ENCODE measurements around the gene PPP1R3F.

Gene PPP1R3F

GRCh38 chrX:49269767-49270248 lies at the start of gene PPP1R3F:
Gene PPP1R3F (plus strand): TSS chrX:49269793. CDS start chrX:49269870, 77 bp downstream.
- DNase-seq (ENCODE audit: extremely low spot score), result peak; percentile 39
- ChIA-PET CTCF (interaction anchor here (1.5 kb wide), 1 partner anchor 77 kb away, joined by 5 read pairs; no protein-coding TSS in a partner anchor), POLR2A (interaction anchor here (0.9 kb wide), 1 partner anchor 13 kb away, joined by 3 read pairs; no protein-coding TSS in a partner anchor)
- TF ChIP-seq, protein P1, sequence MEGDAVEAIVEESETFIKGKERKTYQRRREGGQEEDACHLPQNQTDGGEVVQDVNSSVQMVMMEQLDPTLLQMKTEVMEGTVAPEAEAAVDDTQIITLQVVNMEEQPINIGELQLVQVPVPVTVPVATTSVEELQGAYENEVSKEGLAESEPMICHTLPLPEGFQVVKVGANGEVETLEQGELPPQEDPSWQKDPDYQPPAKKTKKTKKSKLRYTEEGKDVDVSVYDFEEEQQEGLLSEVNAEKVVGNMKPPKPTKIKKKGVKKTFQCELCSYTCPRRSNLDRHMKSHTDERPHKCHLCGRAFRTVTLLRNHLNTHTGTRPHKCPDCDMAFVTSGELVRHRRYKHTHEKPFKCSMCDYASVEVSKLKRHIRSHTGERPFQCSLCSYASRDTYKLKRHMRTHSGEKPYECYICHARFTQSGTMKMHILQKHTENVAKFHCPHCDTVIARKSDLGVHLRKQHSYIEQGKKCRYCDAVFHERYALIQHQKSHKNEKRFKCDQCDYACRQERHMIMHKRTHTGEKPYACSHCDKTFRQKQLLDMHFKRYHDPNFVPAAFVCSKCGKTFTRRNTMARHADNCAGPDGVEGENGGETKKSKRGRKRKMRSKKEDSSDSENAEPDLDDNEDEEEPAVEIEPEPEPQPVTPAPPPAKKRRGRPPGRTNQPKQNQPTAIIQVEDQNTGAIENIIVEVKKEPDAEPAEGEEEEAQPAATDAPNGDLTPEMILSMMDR (IDR thresholded peaks at IDR 0.05; ENCODE audit: control extremely low read depth, extremely low read depth, low read depth, missing control alignments), result no peak

- TF ChIP-seq, protein P1 (IDR thresholded peaks at IDR 0.05; ENCODE audit: control extremely low read depth, extremely low read depth, low read depth, missing control alignments), result no peak
These were observed 49.5 kb upstream of the PPP1R3F start for GRCh38 chrX:49220100-49220499.

DNA sequence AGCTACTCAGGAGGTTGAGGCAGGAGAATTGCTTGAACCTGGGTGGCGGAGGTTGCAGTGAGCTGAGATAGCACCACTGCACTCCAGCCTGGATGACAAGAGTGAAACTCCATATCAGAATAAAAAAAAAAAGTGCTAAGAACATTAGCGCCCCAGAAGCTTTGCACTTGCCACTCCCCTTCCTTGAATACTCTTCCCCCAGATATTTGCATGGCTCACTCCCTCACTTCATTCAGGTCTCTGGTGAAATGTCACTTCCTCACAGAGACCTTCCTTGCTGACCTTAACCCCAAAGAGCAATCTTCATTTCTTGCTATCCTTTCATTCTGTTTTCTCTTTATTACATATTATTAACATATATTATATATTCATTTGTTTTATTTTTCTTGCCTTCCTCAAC lies 47.7 kb upstream of the PPP1R3F start:
- ChIA-PET CTCF (interaction anchor here (2.1 kb wide), 1 partner anchor 29 kb away, joined by 5 read pairs; no protein-coding TSS in a partner anchor), POLR2A (no interaction called here)

More at GRCh38 chrX:49220100-49220499, 49.5 kb upstream of the PPP1R3F start:
- POLR2A ChIA-PET, result no interaction called here
- no peak for DNase-seq (ENCODE audit: extremely low spot score)
- CTCF ChIA-PET, result no interaction called here

DNA sequence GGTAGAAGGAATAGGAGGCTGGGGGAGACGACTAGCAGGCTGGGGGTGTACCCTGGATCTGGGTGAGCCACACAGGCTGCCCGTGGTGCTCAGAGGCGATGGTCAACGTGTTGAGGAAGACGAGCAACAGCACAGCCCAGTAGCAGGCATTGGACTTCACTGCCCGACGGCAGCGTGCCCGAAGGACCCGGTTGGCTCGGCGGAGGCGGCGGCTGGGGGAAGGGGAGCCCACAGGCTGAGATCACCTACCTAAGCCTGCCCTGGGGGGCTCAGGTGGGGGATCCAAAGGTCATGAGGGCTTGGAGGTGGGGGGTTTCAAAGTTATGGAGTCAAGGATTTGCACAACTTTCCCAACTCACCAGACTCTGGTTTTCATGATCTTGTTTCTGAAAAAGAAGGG lies 43.7 kb upstream of the PPP1R3F start:
- POLR2A ChIA-PET, result no interaction called here
- TF ChIP-seq, protein P1 (IDR thresholded peaks at IDR 0.05; ENCODE audit: control extremely low read depth, extremely low read depth, low read depth, missing control alignments), result no peak
- no peak for DNase-seq (ENCODE audit: extremely low spot score)
- CTCF ChIA-PET, result no interaction called here

More for the DNA sequence above, 47.7 kb upstream of the PPP1R3F start:
- DNase-seq (ENCODE audit: extremely low spot score), result no peak
- TF ChIP-seq, protein P1 (IDR thresholded peaks at IDR 0.05; ENCODE audit: control extremely low read depth, extremely low read depth, low read depth, missing control alignments), result no peak

- DNase-seq (ENCODE audit: extremely low spot score), result no peak
- CTCF ChIA-PET, result no interaction called here
- TF ChIP-seq, protein P1 (IDR thresholded peaks at IDR 0.05; ENCODE audit: control extremely low read depth, extremely low read depth, low read depth, missing control alignments), result no peak
- POLR2A ChIA-PET, result no interaction called here
These were observed 42.6 kb upstream of the PPP1R3F start for GRCh38 chrX:49226946-49227345.

DNA sequence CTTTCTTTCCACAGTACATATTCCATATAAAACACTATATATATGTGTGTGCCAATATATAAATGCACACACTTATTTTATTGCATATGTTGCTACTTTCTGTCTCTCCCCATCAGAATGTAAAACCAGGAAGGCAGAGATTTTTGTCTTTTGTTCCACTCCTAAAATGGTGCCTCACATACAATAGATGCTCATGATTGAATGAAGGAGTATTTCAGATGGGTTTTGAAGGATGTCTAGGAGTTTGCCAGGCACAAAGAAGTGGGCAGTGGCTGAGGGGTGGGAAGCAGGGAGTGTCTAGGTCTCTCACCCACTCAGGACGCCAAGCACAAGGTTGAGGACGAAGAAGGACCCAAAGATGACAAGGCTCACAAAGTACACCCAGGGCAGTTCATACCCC lies 41.9 kb upstream of the PPP1R3F start:
- DNase-seq (ENCODE audit: extremely low spot score), result no peak
- ChIA-PET POLR2A (no interaction called here), CTCF (interaction anchor here (1.2 kb wide), 1 partner anchor 35 kb away, joined by 3 read pairs; no protein-coding TSS in a partner anchor)
- TF ChIP-seq, protein P1 (IDR thresholded peaks at IDR 0.05; ENCODE audit: control extremely low read depth, extremely low read depth, low read depth, missing control alignments), result no peak

Data from GM10248 (cell line).